RPMI8226 (cell line): ENCODE measurements around the gene SLC17A7.
"Not testable (repeated sequence)": the region's sequence is repeated elsewhere in the genome, so short reads cannot be mapped to it uniquely, and the experiment has no call there.

ENCODE experiments used
- DNase-seq: peaks from one replicate; pipeline ENCODE4 v3.0.0-alpha.2; 2015

SLC17A7 gene

GRCh38 chr19:49441210-49441959 is at the start of gene SLC17A7:
Gene SLC17A7, minus strand, starts transcription at chr19:49441527. Its CDS starts 148 bp downstream, at chr19:49441379.
- peak; percentile 42 for DNase-seq

- DNase-seq, result no peak
These were observed 49.1 kb upstream of the SLC17A7 start for GRCh38 chr19:49490287-49491029.

- no peak for DNase-seq
These were observed 48.4 kb upstream of the SLC17A7 start for GRCh38 chr19:49489601-49490167.

- DNase-seq, result no peak
These were observed 47.7 kb upstream of the SLC17A7 start for GRCh38 chr19:49488863-49489537.

- no peak for DNase-seq
These were observed 46.9 kb upstream of the SLC17A7 start for GRCh38 chr19:49488046-49488862.

- DNase-seq, result peak; percentile 98
These were observed 46.1 kb upstream of the SLC17A7 start, which contains the start of gene RPL13A for GRCh38 chr19:49487277-49488045. Gene RPL13A, plus strand, starts transcription at chr19:49487608. Its CDS starts 22 bp downstream, at chr19:49487630.

- DNase-seq, result no peak
These were observed 45.5 kb upstream of the SLC17A7 start for GRCh38 chr19:49486710-49487276.

GRCh38 chr19:49486232-49486631 is 44.9 kb upstream of the SLC17A7 start:
- no peak for DNase-seq

- no peak for DNase-seq
These were observed 39.8 kb upstream of the SLC17A7 start for GRCh38 chr19:49481020-49481683.

GRCh38 chr19:49479975-49480628 is 38.8 kb upstream of the SLC17A7 start:
- no peak for DNase-seq

GRCh38 chr19:49475995-49476880 is 34.9 kb upstream of the SLC17A7 start:
- no peak for DNase-seq

GRCh38 chr19:49475191-49475917 is 34.0 kb upstream of the SLC17A7 start:
- no peak for DNase-seq

GRCh38 chr19:49474542-49474924 is 33.2 kb upstream of the SLC17A7 start:
- no peak for DNase-seq

- DNase-seq, result peak; percentile 86
These were observed 32.7 kb upstream of the SLC17A7 start, which contains the start of gene FLT3LG for GRCh38 chr19:49473868-49474541. Gene FLT3LG, plus strand, starts transcription at chr19:49474215. Its CDS starts 425 bp downstream, at chr19:49474640.

GRCh38 chr19:49473501-49473867 is 32.2 kb upstream of the SLC17A7 start:
- not testable (repeated sequence) for DNase-seq

GRCh38 chr19:49472936-49473335 is 31.6 kb upstream of the SLC17A7 start:
- no peak for DNase-seq

- no peak for DNase-seq
These were observed 29.3 kb upstream of the SLC17A7 start for GRCh38 chr19:49470615-49470978.
